SJSA1 (cell line): Measurements from ENCODE around the gene DSCAM. TPM values are rescaled to one million over a fixed set of nuclear protein-coding genes. Genes with fewer than 3 reads are reported as not detected.

Experiments
- DNase-seq, 2 experiments: peaks; one replicate each; pipeline ENCODE4 v3.0.0-alpha.2; 2015 to 2020; ENCODE audit warnings: low spot score in 2 of 2, low read depth in 1 of 2
- H3K27ac ChIP-seq: fragments of 250-450 bp; sonication (Bioruptor Pico); 2 replicates; pipeline ENCODE4 v1.5.1; 2020; ENCODE audit warnings: mild to moderate bottlenecking, moderate library complexity
- H3K27me3 ChIP-seq: fragments of 250-450 bp; sonication (Bioruptor Pico); replicated peaks from 2 replicates; pipeline ENCODE4 v1.5.1; 2020; ENCODE audit warnings: mild to moderate bottlenecking, moderate library complexity
- H3K36me3 ChIP-seq: fragments of 250-450 bp; sonication (Bioruptor Pico); 2 replicates; pipeline ENCODE4 v1.5.1; 2020; ENCODE audit warnings: mild to moderate bottlenecking
- H3K4me1 ChIP-seq: fragments of 250-450 bp; sonication (Bioruptor Pico); replicated peaks from 2 replicates; pipeline ENCODE4 v1.6.1; 2021; ENCODE audit warnings: mild to moderate bottlenecking
- H3K4me3 ChIP-seq: fragments of 250-450 bp; sonication (Bioruptor Pico); 2 replicates; pipeline ENCODE4 v1.5.1; 2020; ENCODE audit warnings: mild to moderate bottlenecking
- H3K9me3 ChIP-seq: fragments of 250-450 bp; sonication (Bioruptor Pico); replicated peaks from 2 replicates; pipeline ENCODE4 v1.5.1; 2020; ENCODE audit warnings: mild to moderate bottlenecking
- total RNA-seq: library from RNA; depleted of rRNA; stranded (reverse); fragments of >200 nt; shearing (Covaris generic); gene quantifications from 2 replicates; pipeline ENCODE4 v1.2.3, GENCODE V29; 2014

The DSCAM gene
- total RNA-seq, 1 experiment from 2014 or later, result not detected

GRCh38 chr21:40850071-40850470 is 3.1 kb upstream of the DSCAM start:
- H3K27me3 ChIP-seq, result peaks cover 21% of the 10 kb centered on the region
- H3K36me3 ChIP-seq, result no peaks in the 10 kb centered on the region
- no peaks in the 10 kb centered on the region for H3K4me1 ChIP-seq
- no peak overlapping the region for H3K4me3 ChIP-seq
- no peak overlapping the region for H3K27ac ChIP-seq
- no peaks in the 10 kb centered on the region for H3K9me3 ChIP-seq
- DNase-seq, result no peak

GRCh38 chr21:40847951-40848350 is 993 bp upstream of the DSCAM start:
- no peaks in the 10 kb centered on the region for H3K9me3 ChIP-seq
- no peaks in the 10 kb centered on the region for H3K36me3 ChIP-seq
- peaks cover 21% of the 10 kb centered on the region for H3K27me3 ChIP-seq
- H3K4me1 ChIP-seq, result no peaks in the 10 kb centered on the region
- DNase-seq, result no peak
- no peak overlapping the region for H3K27ac ChIP-seq
- no peak overlapping the region for H3K4me3 ChIP-seq

GRCh38 chr21:40846103-40846502 is 855 bp downstream of the DSCAM start:
- Histone ChIP-seq H3K9me3 (no peaks in the 10 kb centered on the region), H3K27ac (no peak overlapping the region), H3K4me3 (no peak overlapping the region), H3K36me3 (no peaks in the 10 kb centered on the region), H3K27me3 (peaks cover 21% of the 10 kb centered on the region), H3K4me1 (no peaks in the 10 kb centered on the region)
- DNase-seq, result no peak

GRCh38 chr21:40845441-40845995 is 1.4 kb downstream of the DSCAM start:
- no peak overlapping the region for H3K4me3 ChIP-seq
- no peaks in the 10 kb centered on the region for H3K36me3 ChIP-seq
- H3K9me3 ChIP-seq, result no peaks in the 10 kb centered on the region
- H3K27ac ChIP-seq, result no peak overlapping the region
- DNase-seq, result no peak
- H3K27me3 ChIP-seq, result peaks cover 21% of the 10 kb centered on the region
- no peaks in the 10 kb centered on the region for H3K4me1 ChIP-seq

GRCh38 chr21:40844935-40845334 is 2.0 kb downstream of the DSCAM start:
- H3K9me3 ChIP-seq, result no peaks in the 10 kb centered on the region
- H3K27me3 ChIP-seq, result peaks cover 21% of the 10 kb centered on the region
- no peaks in the 10 kb centered on the region for H3K4me1 ChIP-seq
- no peaks in the 10 kb centered on the region for H3K36me3 ChIP-seq
- DNase-seq, result no peak
- no peak overlapping the region for H3K4me3 ChIP-seq
- no peak overlapping the region for H3K27ac ChIP-seq

- Histone ChIP-seq H3K27me3 (peaks cover 15% of the 10 kb centered on the region), H3K4me3 (no peak overlapping the region), H3K27ac (no peak overlapping the region), H3K36me3 (no peaks in the 10 kb centered on the region), H3K9me3 (no peaks in the 10 kb centered on the region; the same call in 1 of the 2 replicates), H3K4me1 (no peaks in the 10 kb centered on the region)
- no peak for DNase-seq
These were observed 4.8 kb downstream of the DSCAM start for GRCh38 chr21:40842197-40842552.

GRCh38 chr21:40841524-40842196 is 5.3 kb downstream of the DSCAM start:
- Histone ChIP-seq H3K27ac (no peak overlapping the region), H3K27me3 (peaks cover 11% of the 10 kb centered on the region), H3K4me3 (no peak overlapping the region), H3K9me3 (no peaks in the 10 kb centered on the region; the same call in 1 of the 2 replicates), H3K4me1 (no peaks in the 10 kb centered on the region), H3K36me3 (no peaks in the 10 kb centered on the region)
- no peak for DNase-seq

GRCh38 chr21:40840401-40841125 is 6.4 kb downstream of the DSCAM start:
- no peaks in the 10 kb centered on the region for H3K36me3 ChIP-seq
- H3K4me3 ChIP-seq, result no peak overlapping the region
- H3K9me3 ChIP-seq, result no peaks in the 10 kb centered on the region; the same call in 1 of the 2 replicates
- no peak overlapping the region for H3K27ac ChIP-seq
- DNase-seq, result no peak
- no peaks in the 10 kb centered on the region for H3K4me1 ChIP-seq
- H3K27me3 ChIP-seq, result peaks cover 4% of the 10 kb centered on the region

- H3K27me3 ChIP-seq, result no peaks in the 10 kb centered on the region; the same call in 1 of the 2 replicates
- no peaks in the 10 kb centered on the region; the same call in 1 of the 2 replicates for H3K9me3 ChIP-seq
- no peaks in the 10 kb centered on the region for H3K36me3 ChIP-seq
- no peaks in the 10 kb centered on the region for H3K4me1 ChIP-seq
- no peak overlapping the region for H3K27ac ChIP-seq
- DNase-seq, result no peak
- H3K4me3 ChIP-seq, result no peak overlapping the region
These were observed 7.4 kb downstream of the DSCAM start for GRCh38 chr21:40839521-40839920.

GRCh38 chr21:40837456-40837855 is 9.5 kb downstream of the DSCAM start:
- H3K36me3 ChIP-seq, result no peaks in the 10 kb centered on the region
- no peaks in the 10 kb centered on the region; the same call in 1 of the 2 replicates for H3K27me3 ChIP-seq
- no peak overlapping the region for H3K4me3 ChIP-seq
- no peak overlapping the region for H3K27ac ChIP-seq
- no peaks in the 10 kb centered on the region for H3K4me1 ChIP-seq
- no peaks in the 10 kb centered on the region; the same call in 1 of the 2 replicates for H3K9me3 ChIP-seq
- DNase-seq, result no peak

GRCh38 chr21:40835184-40835694 is 11.7 kb downstream of the DSCAM start:
- Histone ChIP-seq H3K27me3 (no peaks in the 10 kb centered on the region; the same call in 1 of the 2 replicates), H3K36me3 (no peaks in the 10 kb centered on the region), H3K4me1 (no peaks in the 10 kb centered on the region), H3K4me3 (no peak overlapping the region), H3K9me3 (no peaks in the 10 kb centered on the region; the same call in 1 of the 2 replicates), H3K27ac (no peak overlapping the region)
- no peak for DNase-seq

- no peak for DNase-seq
- H3K4me1 ChIP-seq, result no peaks in the 10 kb centered on the region
- no peaks in the 10 kb centered on the region for H3K27me3 ChIP-seq
- no peaks in the 10 kb centered on the region for H3K36me3 ChIP-seq
- no peak overlapping the region for H3K4me3 ChIP-seq
- no peaks in the 10 kb centered on the region; the same call in 1 of the 2 replicates for H3K9me3 ChIP-seq
- H3K27ac ChIP-seq, result no peak overlapping the region
These were observed 13.8 kb downstream of the DSCAM start for GRCh38 chr21:40833184-40833583.

GRCh38 chr21:40832316-40832715 is 14.6 kb downstream of the DSCAM start:
- H3K27ac ChIP-seq, result no peak overlapping the region
- no peaks in the 10 kb centered on the region for H3K36me3 ChIP-seq
- no peak overlapping the region for H3K4me3 ChIP-seq
- no peaks in the 10 kb centered on the region; the same call in 1 of the 2 replicates for H3K9me3 ChIP-seq
- H3K4me1 ChIP-seq, result no peaks in the 10 kb centered on the region
- no peaks in the 10 kb centered on the region for H3K27me3 ChIP-seq
- DNase-seq, result no peak

GRCh38 chr21:40830836-40831235 is 16.1 kb downstream of the DSCAM start:
- no peaks in the 10 kb centered on the region for H3K4me1 ChIP-seq
- no peak overlapping the region for H3K4me3 ChIP-seq
- H3K27ac ChIP-seq, result no peak overlapping the region
- no peaks in the 10 kb centered on the region for H3K36me3 ChIP-seq
- DNase-seq, result no peak
- H3K9me3 ChIP-seq, result no peaks in the 10 kb centered on the region; the same call in 1 of the 2 replicates
- H3K27me3 ChIP-seq, result no peaks in the 10 kb centered on the region
